DOHH2 (cell line): Measurements from ENCODE around the gene IRF7.
"Not testable (repeated sequence)": the region's sequence is repeated elsewhere in the genome, so short reads cannot be mapped to it uniquely, and the experiment has no call there.

Experiments
- H3F3A ChIP-seq: fragments of 200-600 bp; sonication (generic), shearing (Covaris generic); 2 replicates; pipeline ENCODE4 v1.6.0; 2016; ENCODE audit warnings: antibody characterized with exemption, mild to moderate bottlenecking; ENCODE audit not compliant: control insufficient read depth, insufficient read depth
- H3K27ac ChIP-seq: fragments of 200-600 bp; sonication (generic); 2 replicates; pipeline ENCODE4 v1.5.1; 2014; ENCODE audit warnings: low read depth, mild to moderate bottlenecking, low read length, moderate library complexity
- H3K27me3 ChIP-seq: fragments of 200-600 bp; sonication (generic); 2 replicates; pipeline ENCODE4 v1.6.1; 2014; ENCODE audit warnings: mild to moderate bottlenecking, low read length, mixed read lengths; ENCODE audit not compliant: control insufficient read depth
- H3K36me3 ChIP-seq: fragments of 200-600 bp; sonication (generic); 2 replicates; pipeline ENCODE4 v1.6.1; 2014; ENCODE audit warnings: mild to moderate bottlenecking, low read length, moderate library complexity, mixed read lengths; ENCODE audit not compliant: control insufficient read depth
- H3K4me1 ChIP-seq: fragments of 200-600 bp; sonication (generic); 2 replicates; pipeline ENCODE4 v1.6.1; 2014; ENCODE audit warnings: mild to moderate bottlenecking, low read length, mixed read lengths; ENCODE audit not compliant: control insufficient read depth
- H3K4me2 ChIP-seq: fragments of 200-600 bp; sonication (generic); 2 replicates; pipeline ENCODE4 v1.6.0; 2014; ENCODE audit warnings: mild to moderate bottlenecking, low read length, moderate library complexity
- H3K4me3 ChIP-seq: fragments of 200-600 bp; sonication (generic); 2 replicates; pipeline ENCODE4 v1.5.1; 2014; ENCODE audit warnings: mild to moderate bottlenecking, low read length, mixed read lengths
- H3K79me2 ChIP-seq: fragments of 200-600 bp; sonication (generic); 2 replicates; pipeline ENCODE4 v1.6.1; 2014; ENCODE audit warnings: mild to moderate bottlenecking, low read length, mixed read lengths; ENCODE audit not compliant: control insufficient read depth
- H3K9me2 ChIP-seq: fragments of 200-600 bp; sonication (generic); replicated peaks from 2 replicates; pipeline ENCODE4 v1.6.1; 2014; ENCODE audit warnings: mild to moderate bottlenecking, low read length, mixed read lengths; ENCODE audit not compliant: control insufficient read depth
- H3K9me3 ChIP-seq: fragments of 200-600 bp; sonication (generic); 2 replicates; pipeline ENCODE4 v1.6.1; 2014; ENCODE audit warnings: antibody characterized with exemption, low read length, mixed read lengths; ENCODE audit not compliant: control insufficient read depth, insufficient read depth
- H4K20me1 ChIP-seq: fragments of 200-600 bp; sonication (generic); 2 replicates; pipeline ENCODE4 v1.6.0; 2014; ENCODE audit warnings: low read depth, mild to moderate bottlenecking, antibody characterized with exemption, low read length, moderate library complexity; ENCODE audit not compliant: control insufficient read depth, insufficient read depth
- EZH2phosphoT487 ChIP-seq: fragments of 200-600 bp; sonication (generic); IDR thresholded peaks from 2 replicates; pipeline ENCODE4 v1.6.1; 2017; ENCODE audit warnings: borderline replicate concordance, mild to moderate bottlenecking, antibody characterized with exemption, low read length, moderate library complexity, mixed read lengths
- TF ChIP-seq, protein P1 (sequence below): fragments of 200-600 bp; sonication (generic); IDR thresholded peaks from one replicate; pipeline ENCODE4 v1.5.1; 2014; ENCODE audit warnings: antibody characterized with exemption, mild to moderate bottlenecking, low read depth, low read length; ENCODE audit not compliant: poor library complexity, severe bottlenecking

The IRF7 gene

DNA sequence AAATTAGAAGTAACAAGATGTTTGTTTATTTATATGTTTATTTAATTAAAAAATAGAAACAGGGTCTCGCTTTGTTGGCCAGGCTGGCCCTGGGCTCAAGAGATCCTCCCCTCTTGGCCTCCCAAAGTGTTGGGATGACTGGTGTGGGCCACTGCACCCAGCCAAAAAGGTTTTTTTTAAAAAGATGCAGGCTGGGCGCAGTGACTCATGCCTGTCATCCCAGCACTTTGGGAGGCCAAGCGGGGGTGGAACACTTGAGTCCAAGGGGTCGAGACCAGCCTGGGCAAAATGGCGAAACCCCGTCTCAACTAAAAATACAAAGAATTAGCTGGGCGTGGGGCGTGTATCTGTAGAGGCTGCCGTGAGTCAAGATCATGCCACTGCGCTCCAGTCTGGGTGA lies 34.7 kb upstream of the IRF7 start:
- Histone ChIP-seq H3F3A (no peaks in the 10 kb centered on the region), H3K4me1 (no peaks in the 10 kb centered on the region), H3K27me3 (no peaks in the 10 kb centered on the region), H3K36me3 (no peaks in the 10 kb centered on the region), H3K79me2 (no peaks in the 10 kb centered on the region), H3K4me3 (no peak overlapping the region), H3K9me2 (no peaks in the 10 kb centered on the region), H4K20me1 (no peaks in the 10 kb centered on the region), H3K9me3 (no peaks in the 10 kb centered on the region), H3K27ac (no peak overlapping the region), H3K4me2 (no peak overlapping the region)
- no peak for TF ChIP-seq EZH2phosphoT487
- TF ChIP-seq, protein P1, sequence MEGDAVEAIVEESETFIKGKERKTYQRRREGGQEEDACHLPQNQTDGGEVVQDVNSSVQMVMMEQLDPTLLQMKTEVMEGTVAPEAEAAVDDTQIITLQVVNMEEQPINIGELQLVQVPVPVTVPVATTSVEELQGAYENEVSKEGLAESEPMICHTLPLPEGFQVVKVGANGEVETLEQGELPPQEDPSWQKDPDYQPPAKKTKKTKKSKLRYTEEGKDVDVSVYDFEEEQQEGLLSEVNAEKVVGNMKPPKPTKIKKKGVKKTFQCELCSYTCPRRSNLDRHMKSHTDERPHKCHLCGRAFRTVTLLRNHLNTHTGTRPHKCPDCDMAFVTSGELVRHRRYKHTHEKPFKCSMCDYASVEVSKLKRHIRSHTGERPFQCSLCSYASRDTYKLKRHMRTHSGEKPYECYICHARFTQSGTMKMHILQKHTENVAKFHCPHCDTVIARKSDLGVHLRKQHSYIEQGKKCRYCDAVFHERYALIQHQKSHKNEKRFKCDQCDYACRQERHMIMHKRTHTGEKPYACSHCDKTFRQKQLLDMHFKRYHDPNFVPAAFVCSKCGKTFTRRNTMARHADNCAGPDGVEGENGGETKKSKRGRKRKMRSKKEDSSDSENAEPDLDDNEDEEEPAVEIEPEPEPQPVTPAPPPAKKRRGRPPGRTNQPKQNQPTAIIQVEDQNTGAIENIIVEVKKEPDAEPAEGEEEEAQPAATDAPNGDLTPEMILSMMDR, result no peak

DNA sequence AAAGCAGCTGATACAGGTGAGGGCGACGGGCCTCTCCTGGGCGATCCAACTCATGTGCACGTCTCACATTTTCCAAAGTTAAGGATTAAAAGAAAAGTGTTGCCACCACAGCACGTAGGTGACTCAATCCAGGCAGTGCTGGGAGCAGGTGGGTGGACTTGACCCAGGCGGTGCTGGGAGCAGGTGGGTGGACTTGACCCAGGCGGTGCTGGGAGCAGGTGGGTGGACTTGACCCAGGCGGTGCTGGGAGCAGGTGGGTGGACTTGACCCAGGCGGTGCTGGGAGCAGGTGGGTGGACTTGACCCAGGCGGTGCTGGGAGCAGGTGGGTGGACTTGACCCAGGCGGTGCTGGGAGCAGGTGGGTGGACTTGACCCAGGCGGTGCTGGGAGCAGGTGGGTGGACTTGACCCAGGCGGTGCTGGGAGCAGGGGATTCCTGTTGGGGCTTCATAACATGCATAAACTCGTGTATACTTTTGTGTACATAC lies 32.0 kb upstream of the IRF7 start:
- H3K4me1 ChIP-seq, H3K36me3 ChIP-seq, H3K9me2 ChIP-seq: not testable (repeated sequence)

DNA sequence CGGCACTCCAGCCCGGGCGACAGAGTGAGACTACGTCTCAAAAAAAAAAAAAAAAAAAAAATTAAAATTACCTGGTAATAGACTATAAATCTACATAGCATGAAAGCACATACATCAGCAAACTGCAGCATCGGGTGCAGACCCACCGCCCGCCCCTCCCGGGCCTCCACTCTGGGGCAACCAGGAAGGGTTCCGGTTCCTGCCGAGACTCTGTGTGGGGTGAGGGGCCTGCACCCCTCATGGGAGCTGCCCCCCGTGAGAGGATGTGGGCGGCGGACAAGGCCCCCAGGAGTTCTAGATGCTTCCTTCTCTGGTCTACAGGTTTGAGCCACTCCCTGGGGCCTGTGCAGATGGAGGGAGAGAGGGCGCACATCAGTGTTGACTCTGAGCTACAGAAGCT lies 30.5 kb upstream of the IRF7 start:
- H3K9me3 ChIP-seq, result no peaks in the 10 kb centered on the region
- no peaks in the 10 kb centered on the region for H4K20me1 ChIP-seq
- H3F3A ChIP-seq, result no peaks in the 10 kb centered on the region
- no peak overlapping the region for H3K4me2 ChIP-seq
- no peak overlapping the region for H3K4me3 ChIP-seq
- H3K4me1 ChIP-seq, result no peaks in the 10 kb centered on the region
- H3K27ac ChIP-seq, result no peak overlapping the region
- TF ChIP-seq, protein P1, result no peak
- TF ChIP-seq EZH2phosphoT487, result no peak
- no peaks in the 10 kb centered on the region for H3K9me2 ChIP-seq
- no peaks in the 10 kb centered on the region for H3K27me3 ChIP-seq
- no peaks in the 10 kb centered on the region for H3K36me3 ChIP-seq
- H3K79me2 ChIP-seq, result no peaks in the 10 kb centered on the region

More for the DNA sequence above, 32.0 kb upstream of the IRF7 start:
- not testable (repeated sequence) for H3K4me2 ChIP-seq, H4K20me1 ChIP-seq, H3K79me2 ChIP-seq, H3K9me3 ChIP-seq, H3K27me3 ChIP-seq, H3F3A ChIP-seq, H3K27ac ChIP-seq, H3K4me3 ChIP-seq

DNA sequence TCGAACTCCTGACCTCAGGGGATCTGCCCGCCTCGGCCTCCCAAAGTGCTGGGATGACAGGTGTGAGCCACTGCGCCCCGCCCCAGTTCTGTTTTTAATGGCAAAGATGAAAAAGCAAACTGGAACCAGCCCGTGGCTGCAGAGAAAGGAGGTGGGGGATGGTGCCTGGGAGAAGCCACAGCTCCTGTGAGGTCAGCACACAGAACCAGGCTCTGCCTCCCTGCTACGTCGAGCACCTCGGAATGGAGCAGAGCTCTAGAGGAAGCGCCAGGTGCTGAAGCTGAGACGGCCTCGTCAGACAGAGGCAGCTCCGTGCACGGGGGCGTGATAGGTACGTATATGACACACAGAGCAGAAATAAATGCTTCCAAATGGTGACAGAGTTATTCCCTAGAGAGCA lies 29.8 kb upstream of the IRF7 start:
- Histone ChIP-seq H3K4me3 (no peak overlapping the region), H3K9me3 (no peaks in the 10 kb centered on the region), H3K4me2 (no peak overlapping the region), H3K36me3 (no peaks in the 10 kb centered on the region), H3K27me3 (no peaks in the 10 kb centered on the region), H4K20me1 (no peaks in the 10 kb centered on the region), H3F3A (no peaks in the 10 kb centered on the region), H3K79me2 (no peaks in the 10 kb centered on the region), H3K27ac (no peak overlapping the region), H3K9me2 (no peaks in the 10 kb centered on the region), H3K4me1 (no peaks in the 10 kb centered on the region)
- TF ChIP-seq, protein P1, result no peak
- TF ChIP-seq EZH2phosphoT487, result no peak
